Gastrocnemius medialis (tissue), 4 donors: Measurements from ENCODE around the gene EPHA8. TPM values are rescaled to one million over a fixed set of nuclear protein-coding genes. Genes with fewer than 3 reads are reported as not detected.

Experiments
- ATAC-seq, 2 donors: fragments of 150-250 bp; one replicate each; pipeline ENCODE4 v1.9.1; 2016
- DNase-seq, 2 donors: peaks; one replicate each; pipeline ENCODE4 v3.0.0-alpha.2; 2019
- H3K27ac ChIP-seq, 4 donors: fragments of 200-600 bp; sonication (generic); 1 replicate in 1 of 4; 2 replicates in 3 of 4; pipeline ENCODE4 v1.5.1; 2016 to 2018; ENCODE audit warnings: mild to moderate bottlenecking in 2 of 4, moderate library complexity in 1 of 4
- H3K27me3 ChIP-seq, 3 donors: fragments of 200-600 bp; sonication (generic) in 2 of 3; 1 replicate in 1 of 3; 2 replicates in 2 of 3; pipeline versions ENCODE4 v1.5.1 to v1.6.0; 2016 to 2019; ENCODE audit warnings: mild to moderate bottlenecking in 1 of 3, moderate library complexity in 1 of 3
- H3K36me3 ChIP-seq, 2 donors: fragments of 200-600 bp; sonication (generic) in 1 of 2; one replicate each; pipeline ENCODE4 v1.5.1; 2017 to 2018
- H3K4me1 ChIP-seq, 2 donors: fragments of 200-600 bp; sonication (generic) in 1 of 2; one replicate each; pipeline ENCODE4 v1.5.1; 2016 to 2017; ENCODE audit warnings: mild to moderate bottlenecking in 2 of 2
- H3K4me3 ChIP-seq, 4 donors: fragments of 200-600 bp; sonication (generic) in 3 of 4; 1 replicate in 1 of 4; 2 replicates in 3 of 4; pipeline ENCODE4 v1.5.1; 2016 to 2019; ENCODE audit warnings: mild to moderate bottlenecking in 2 of 4
- H3K9me3 ChIP-seq, 3 donors: fragments of 200-600 bp; sonication (generic) in 2 of 3; 1 replicate in 1 of 3; 2 replicates in 2 of 3; pipeline ENCODE4 v1.5.1; 2016 to 2019
- POLR2A ChIP-seq, 2 donors: fragments of 450-650 bp; IDR thresholded peaks; one replicate each; pipeline ENCODE4 v1.6.1; 2017; ENCODE audit warnings: antibody characterized with exemption in 2 of 2, mild to moderate bottlenecking in 2 of 2, moderate library complexity in 2 of 2
- in situ Hi-C, 4 donors: fragments of 200-750 bp; cut with MboI; loops; one replicate each; pipeline versions ENCODE4 v1.15.0 to v1.8.0; 2017; ENCODE audit warnings: low sequenced_read_pairs in 4 of 4
- intact Hi-C: fragments of 100-400 bp; cut with DNase I; formaldehyde crosslinking; loops from one replicate; pipeline ENCODE4 v1.15.1; 2023; ENCODE audit warnings: low total_unique reads
- total RNA-seq, 4 donors: library from RNA; depleted of rRNA; stranded (reverse); fragments of >200 nt; gene quantifications; one replicate each; pipeline versions ENCODE4 v1.1.0 to v1.2.3, GENCODE V29; 2016
- TF ChIP-seq, protein P1 (sequence below), 5 experiments: fragments of 450-650 bp in 3 of 5; fragments of 200-600 bp in 2 of 5; sonication (generic) in 2 of 5; IDR thresholded peaks in 4 of 5; conservative IDR thresholded peaks in 1 of 5; 1 replicate in 4 of 5; 2 replicates in 1 of 5; pipeline ENCODE4 v1.5.1; 2016 to 2019; ENCODE audit warnings: antibody characterized with exemption in 5 of 5, mild to moderate bottlenecking in 3 of 5, moderate library complexity in 3 of 5

The EPHA8 gene
- total RNA-seq, 4 donors from 2014 or later, result not detected

- no peak for DNase-seq
- ATAC-seq, result no peak
- TF ChIP-seq, protein P1, sequence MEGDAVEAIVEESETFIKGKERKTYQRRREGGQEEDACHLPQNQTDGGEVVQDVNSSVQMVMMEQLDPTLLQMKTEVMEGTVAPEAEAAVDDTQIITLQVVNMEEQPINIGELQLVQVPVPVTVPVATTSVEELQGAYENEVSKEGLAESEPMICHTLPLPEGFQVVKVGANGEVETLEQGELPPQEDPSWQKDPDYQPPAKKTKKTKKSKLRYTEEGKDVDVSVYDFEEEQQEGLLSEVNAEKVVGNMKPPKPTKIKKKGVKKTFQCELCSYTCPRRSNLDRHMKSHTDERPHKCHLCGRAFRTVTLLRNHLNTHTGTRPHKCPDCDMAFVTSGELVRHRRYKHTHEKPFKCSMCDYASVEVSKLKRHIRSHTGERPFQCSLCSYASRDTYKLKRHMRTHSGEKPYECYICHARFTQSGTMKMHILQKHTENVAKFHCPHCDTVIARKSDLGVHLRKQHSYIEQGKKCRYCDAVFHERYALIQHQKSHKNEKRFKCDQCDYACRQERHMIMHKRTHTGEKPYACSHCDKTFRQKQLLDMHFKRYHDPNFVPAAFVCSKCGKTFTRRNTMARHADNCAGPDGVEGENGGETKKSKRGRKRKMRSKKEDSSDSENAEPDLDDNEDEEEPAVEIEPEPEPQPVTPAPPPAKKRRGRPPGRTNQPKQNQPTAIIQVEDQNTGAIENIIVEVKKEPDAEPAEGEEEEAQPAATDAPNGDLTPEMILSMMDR (IDR thresholded peaks at IDR 0.05 in 4 of 5, conservative IDR thresholded peaks at IDR 0.05 in 1 of 5), result no peak
- TF ChIP-seq POLR2A (IDR thresholded peaks at IDR 0.05), result no peak
These were observed 5.8 kb upstream of the EPHA8 start for GRCh38 chr1:22557341-22557950.

DNA sequence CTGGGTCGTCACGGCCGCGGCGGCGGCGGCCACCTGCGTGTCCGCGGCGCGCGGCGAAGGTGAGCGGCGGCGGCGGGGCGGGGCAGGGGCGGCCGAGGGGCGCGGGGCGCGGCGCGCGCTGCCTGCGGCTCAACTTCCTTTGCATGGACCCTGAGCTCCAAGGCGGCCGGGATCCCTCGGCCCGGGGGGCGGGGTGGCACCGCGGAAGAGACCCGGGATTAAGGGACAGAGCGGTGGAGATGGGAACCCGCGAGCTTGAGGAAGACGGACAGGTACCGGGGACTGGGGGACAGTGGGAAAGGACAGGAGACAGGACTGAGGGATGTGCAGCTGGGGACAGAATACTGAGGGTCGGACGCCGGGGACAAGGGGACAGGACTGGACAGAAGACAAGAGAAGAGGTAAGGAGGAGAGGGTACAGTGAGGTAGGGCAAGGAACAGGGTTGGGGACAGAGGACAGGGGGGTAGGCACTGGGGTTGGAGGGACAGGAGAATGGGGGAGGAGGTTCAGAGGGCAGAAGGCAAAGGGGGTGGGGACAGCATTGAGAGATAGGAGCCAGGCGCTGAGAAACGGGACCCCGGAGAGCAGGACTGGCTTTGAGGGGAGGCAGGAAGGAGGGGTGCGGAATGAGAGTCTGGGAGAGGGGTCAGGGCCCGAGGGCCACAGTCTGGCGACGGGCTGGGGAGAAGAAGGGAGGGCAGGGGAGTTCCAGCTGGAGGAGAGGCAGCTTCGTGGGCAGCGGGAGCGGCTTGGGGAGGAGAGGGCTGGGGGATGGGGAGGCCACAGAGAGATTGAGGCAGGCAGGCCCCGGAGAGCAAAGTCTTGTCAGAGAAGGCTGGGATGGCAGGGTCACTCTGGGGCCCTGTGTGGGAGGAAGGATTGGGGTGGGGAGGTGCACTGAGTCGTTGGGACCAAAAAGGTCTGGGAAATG is 648 bp downstream of the EPHA8 start:
- peaks cover 24 to 41% (median 31%) of the 10 kb centered on the region in 3 donors for H3K27me3 ChIP-seq
- in situ Hi-C loops, result no loop called here
- no peak for DNase-seq

More at GRCh38 chr1:22557341-22557950, 5.8 kb upstream of the EPHA8 start:
- Histone ChIP-seq H3K9me3 (no peaks in the 10 kb centered on the region), H3K4me3 (no peak overlapping the region), H3K27ac (no peak overlapping the region), H3K4me1 (no peaks in the 10 kb centered on the region), H3K27me3 (peaks cover 32 to 54% (median 40%) of the 10 kb centered on the region in 3 donors), H3K36me3 (no peaks in the 10 kb centered on the region)
- in situ Hi-C loops (no loop called here), intact Hi-C loops (no loop called here)

GRCh38 chr1:22566161-22566560 is 2.9 kb downstream of the EPHA8 start:
- ATAC-seq (no peak), DNase-seq (no peak)
- in situ Hi-C loops, result no loop called here
- Histone ChIP-seq H3K4me1 (no peaks in the 10 kb centered on the region), H3K27ac (no peak overlapping the region), H3K9me3 (no peaks in the 10 kb centered on the region), H3K27me3 (peaks cover 25 to 34% (median 28%) of the 10 kb centered on the region in 3 donors), H3K36me3 (no peaks in the 10 kb centered on the region), H3K4me3 (no peak overlapping the region)
- TF ChIP-seq, protein P1 (IDR thresholded peaks at IDR 0.05 in 4 of 5, conservative IDR thresholded peaks at IDR 0.05 in 1 of 5), result no peak
- no peak for TF ChIP-seq POLR2A (IDR thresholded peaks at IDR 0.05)
- intact Hi-C loops, result loop anchor here (10.0 kb wide), 1 partner anchor 321 kb away; no protein-coding TSS in a partner anchor

More for the DNA sequence above, 648 bp downstream of the EPHA8 start:
- Histone ChIP-seq H3K4me1 (no peaks in the 10 kb centered on the region), H3K36me3 (no peaks in the 10 kb centered on the region), H3K4me3 (no peak overlapping the region), H3K27ac (no peak overlapping the region), H3K9me3 (no peaks in the 10 kb centered on the region)
- ATAC-seq, result no peak
- TF ChIP-seq, protein P1 (IDR thresholded peaks at IDR 0.05 in 4 of 5, conservative IDR thresholded peaks at IDR 0.05 in 1 of 5), result no peak
- no peak for TF ChIP-seq POLR2A (IDR thresholded peaks at IDR 0.05)
- intact Hi-C loops, result loop anchor here (10.0 kb wide), 1 partner anchor 319 kb away; no protein-coding TSS in a partner anchor

- Histone ChIP-seq H3K27ac (no peak overlapping the region), H3K9me3 (no peaks in the 10 kb centered on the region), H3K4me1 (no peaks in the 10 kb centered on the region), H3K27me3 (peaks cover 31 to 35% (median 34%) of the 10 kb centered on the region in 3 donors), H3K36me3 (no peaks in the 10 kb centered on the region), H3K4me3 (no peak overlapping the region)
- in situ Hi-C loops, result no loop called here
- ATAC-seq, result no peak
- no peak for DNase-seq
- TF ChIP-seq, protein P1 (IDR thresholded peaks at IDR 0.05 in 4 of 5, conservative IDR thresholded peaks at IDR 0.05 in 1 of 5), result no peak
- no peak for TF ChIP-seq POLR2A (IDR thresholded peaks at IDR 0.05)
- intact Hi-C loops, result loop anchor here (10.0 kb wide), 1 partner anchor 322 kb away; no protein-coding TSS in a partner anchor
These were observed 3.9 kb downstream of the EPHA8 start for GRCh38 chr1:22567197-22567596.
